Heart left ventricle (tissue), 16 donors: ENCODE measurements around the gene TMEM72. TPM values are rescaled to one million over a fixed set of nuclear protein-coding genes. Genes with fewer than 3 reads are reported as not detected.
A peak's percentile ranks its signal among the peaks of the same experiment; 100 is the strongest.

Source experiments
- ATAC-seq, 4 donors: fragments of 200-7000 bp; cut with Tn5 transposase; one replicate each; pipeline ENCODE4 v1.9.1; 2020 to 2022; ENCODE audit warnings: moderate library complexity in 4 of 4, mild to moderate bottlenecking in 3 of 4, moderate number of reproducible peaks in 1 of 4
- DNase-seq, 5 donors: peaks; one replicate each; pipeline ENCODE4 v3.0.0-alpha.2; 2020
- H3K27ac ChIP-seq, 12 donors: fragments of 200-600 bp; sonication (generic) in 4 of 12; one replicate each; pipeline versions ENCODE4 v1.5.0 to v1.8.0; 2016 to 2022; ENCODE audit warnings: mild to moderate bottlenecking in 2 of 12
- H3K27me3 ChIP-seq, 9 donors: fragments of 200-600 bp; sonication (generic) in 2 of 9; one replicate each; pipeline versions ENCODE4 v1.5.1 to v1.8.0; 2016 to 2022; ENCODE audit warnings: mild to moderate bottlenecking in 3 of 9
- H3K36me3 ChIP-seq, 9 donors: fragments of 200-600 bp; sonication (generic) in 2 of 9; one replicate each; pipeline versions ENCODE4 v1.5.0 to v1.8.0; 2018 to 2022; ENCODE audit warnings: mild to moderate bottlenecking in 2 of 9
- H3K4me1 ChIP-seq, 12 donors: fragments of 200-600 bp; sonication (generic) in 4 of 12; one replicate each; pipeline versions ENCODE4 v1.5.0 to v1.8.0; 2016 to 2022; ENCODE audit warnings: mild to moderate bottlenecking in 3 of 12
- H3K4me3 ChIP-seq, 12 donors: fragments of 200-600 bp; sonication (generic) in 4 of 12; one replicate each; pipeline versions ENCODE4 v1.5.0 to v1.8.0; 2017 to 2022; ENCODE audit warnings: mild to moderate bottlenecking in 9 of 12, moderate library complexity in 4 of 12
- H3K9me3 ChIP-seq, 12 donors: fragments of 200-600 bp; sonication (generic) in 4 of 12; one replicate each; pipeline versions ENCODE4 v1.5.0 to v1.8.0; 2016 to 2022; ENCODE audit warnings: mild to moderate bottlenecking in 1 of 12
- POLR2A ChIP-seq, 2 donors: fragments of 450-650 bp; IDR thresholded peaks; one replicate each; pipeline ENCODE4 v1.6.1; 2017; ENCODE audit warnings: antibody characterized with exemption in 2 of 2, mild to moderate bottlenecking in 2 of 2, moderate library complexity in 2 of 2
- WGBS, 4 donors: extraction: QIAGEN DNeasy Blood & Tissue Kit in 2 of 4; methylation state at CpG; one replicate each; pipeline versions ENCODE4 v1.1.5 to v1.1.7; 2013 to 2018; 5-methylcytosine and 5-hydroxymethylcytosine counted together
- intact Hi-C, 10 donors: fragments of 100-400 bp; cut with DNase I; formaldehyde crosslinking; loops; one replicate each; pipeline versions ENCODE4 v1.11.1 to v1.14.2; 2022
- polyA plus RNA-seq, 2 donors: library from polyadenylated mRNA; stranded (reverse); fragments of 200-250 nt; gene quantifications; one replicate each; pipeline ENCODE4 v1.2.3, GENCODE V29; 2013
- total RNA-seq, 9 donors: library from RNA; depleted of rRNA in 2 of 9; stranded (reverse); fragments of >200 nt in 2 of 9; fragmentation: NEBNext Ultra II Directional in 3 of 9; extraction: Animal tissue kit (Norgen Biotek cat#: 25700) in 3 of 9; gene quantifications; one replicate each; pipeline versions ENCODE4 v1.1.0 to v1.2.4, GENCODE V29; 2016 to 2023
- TF ChIP-seq, protein P1 (sequence below), 12 donors: fragments of 200-600 bp; sonication (generic) in 4 of 12; IDR thresholded peaks; one replicate each; pipeline versions ENCODE4 v1.5.0 to v1.8.0; 2018 to 2022; ENCODE audit warnings: antibody characterized with exemption in 12 of 12, mild to moderate bottlenecking in 5 of 12
- donor health status: ischemic (EF 13 %, LVEDD 7.1; RV severe dilation, severe dysfunction).
- donor health status: healthy with polysubstance abuse.
- donor health status: DM: no; HTN: yes; CAD: no.
- donor health status: DM: no; HTN: no; CAD: no.
- donor health status: ischemic (EF 25% LVEDD 6.9; RV normal size, moderate dysfunction).
- donor health status: ischemic (EF 25% LVEDD 5.7; RV mildly dilated, moderate dysfunction).
- donor health status: healthy.
- donor health status: DM: yes; HTN: yes; CAD: no.
- donor health status: ischemic (EF 35%, LVEDD 5.7; RV mildly dilated, moderate dysfunction).
- donor health status: nonischemic (EF 11% LVEDD 7.7; RV severe dilation, severe dysfunction).
- donor health status: DM: yes; HTN: yes; CAD: no.
- donor health status: PGD.
- donor health status: ischemic (EF 29% LVEDD 5.4; RV normal size, mild dysfunction).
- donor health status: nonischemic (EF 23%, LVEDD 6.1; RV moderate dilation, normal function).

The TMEM72 gene
- total and polyA plus RNA-seq, 11 donors = 0.15 to 0.27 TPM; not detected in 9

DNA sequence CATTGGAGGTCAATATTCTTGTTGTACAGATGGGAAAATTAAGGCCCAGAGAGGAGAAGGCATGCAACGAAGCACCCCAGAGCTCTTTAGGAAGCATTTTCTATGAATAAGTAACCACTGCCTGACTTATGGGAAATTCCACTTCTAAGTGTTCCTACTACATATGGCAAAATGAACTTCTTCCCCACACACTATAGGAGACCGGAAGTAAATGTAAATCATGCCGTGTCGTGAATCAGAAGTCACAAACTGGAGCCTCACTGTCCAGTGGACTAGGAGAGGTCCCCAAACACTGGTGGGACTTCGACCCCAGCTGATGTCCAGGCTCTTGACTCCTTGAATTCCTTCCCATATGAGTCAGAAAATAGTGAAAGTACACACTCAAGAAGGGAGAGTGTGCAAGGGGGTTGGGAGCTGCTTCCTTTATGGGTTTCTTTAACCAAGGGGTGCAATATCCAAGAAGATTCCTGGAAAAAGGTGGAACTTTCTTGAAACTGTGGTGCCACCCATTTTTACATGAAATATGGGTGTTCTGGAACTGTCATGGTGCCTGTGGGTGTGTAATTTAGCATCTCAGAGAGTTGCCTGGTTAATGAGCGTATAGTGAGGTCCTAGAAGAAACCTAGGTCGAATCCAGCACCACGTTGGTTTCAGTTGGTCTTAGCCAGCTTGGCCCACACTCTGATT lies 55.1 kb downstream of the TMEM72 start:
- Histone ChIP-seq H3K4me3 (no peak overlapping the region), H3K9me3 (no peaks in the 10 kb centered on the region), H3K27ac (peak overlapping the region in 11 of 12 donors; percentile 83 to 98 (median 95)), H3K4me1 (peaks cover 23 to 96% (median 84%) of the 10 kb centered on the region in 12 donors), H3K36me3 (peaks cover 0 to 22% (median 12%) of the 10 kb centered on the region in 9 donors), H3K27me3 (no peaks in the 10 kb centered on the region)
- DNase-seq = peak in 1 of 5 donors; percentile 13
- intact Hi-C loops = no loop called here
- no peak for TF ChIP-seq POLR2A (IDR thresholded peaks at IDR 0.05)
- TF ChIP-seq, protein P1, sequence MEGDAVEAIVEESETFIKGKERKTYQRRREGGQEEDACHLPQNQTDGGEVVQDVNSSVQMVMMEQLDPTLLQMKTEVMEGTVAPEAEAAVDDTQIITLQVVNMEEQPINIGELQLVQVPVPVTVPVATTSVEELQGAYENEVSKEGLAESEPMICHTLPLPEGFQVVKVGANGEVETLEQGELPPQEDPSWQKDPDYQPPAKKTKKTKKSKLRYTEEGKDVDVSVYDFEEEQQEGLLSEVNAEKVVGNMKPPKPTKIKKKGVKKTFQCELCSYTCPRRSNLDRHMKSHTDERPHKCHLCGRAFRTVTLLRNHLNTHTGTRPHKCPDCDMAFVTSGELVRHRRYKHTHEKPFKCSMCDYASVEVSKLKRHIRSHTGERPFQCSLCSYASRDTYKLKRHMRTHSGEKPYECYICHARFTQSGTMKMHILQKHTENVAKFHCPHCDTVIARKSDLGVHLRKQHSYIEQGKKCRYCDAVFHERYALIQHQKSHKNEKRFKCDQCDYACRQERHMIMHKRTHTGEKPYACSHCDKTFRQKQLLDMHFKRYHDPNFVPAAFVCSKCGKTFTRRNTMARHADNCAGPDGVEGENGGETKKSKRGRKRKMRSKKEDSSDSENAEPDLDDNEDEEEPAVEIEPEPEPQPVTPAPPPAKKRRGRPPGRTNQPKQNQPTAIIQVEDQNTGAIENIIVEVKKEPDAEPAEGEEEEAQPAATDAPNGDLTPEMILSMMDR (IDR thresholded peaks at IDR 0.05) = no peak
- WGBS, 4 donors = 68 to 72% (median 68%) methylated on average over 8 of the region's 8 CpGs
- no peak for ATAC-seq

DNA sequence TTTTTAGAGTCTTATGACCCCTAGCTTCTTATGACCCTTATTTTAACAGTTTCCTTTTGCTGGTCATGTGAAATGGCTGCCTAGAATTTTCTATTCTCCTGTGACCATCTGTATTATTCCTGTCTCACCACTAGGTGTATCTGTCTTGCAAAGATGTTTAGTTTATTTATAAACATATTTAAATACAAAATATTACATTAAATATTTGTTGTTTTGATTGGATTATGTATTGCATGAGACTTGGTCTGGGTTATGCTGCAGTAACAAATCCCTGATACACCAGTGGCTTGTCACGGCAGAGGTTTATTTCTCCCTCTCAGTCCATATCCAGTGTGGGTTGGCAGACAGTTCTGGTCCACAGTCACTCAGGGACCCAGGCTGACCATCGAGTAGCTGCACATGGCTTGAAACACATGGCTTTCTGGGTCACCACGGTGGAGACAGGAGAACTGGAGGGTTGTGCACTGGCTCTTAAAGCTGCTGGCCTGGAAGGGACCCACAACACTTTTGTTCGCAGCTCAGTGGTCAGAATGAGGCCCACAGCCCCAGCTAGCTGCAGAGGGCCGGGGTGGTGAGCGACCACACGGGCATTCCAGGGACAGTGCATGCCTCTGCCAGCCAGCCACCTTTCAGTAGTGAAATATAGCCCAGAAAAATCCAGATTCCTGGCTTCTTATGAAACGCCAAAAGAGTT lies 55.8 kb downstream of the TMEM72 start:
- intact Hi-C loops = no loop called here
- H3K4me3 ChIP-seq = no peak overlapping the region
- DNase-seq (peak in 1 of 5 donors; percentile 13), ATAC-seq (no peak)
- WGBS, 4 donors = 61 to 69% (median 64%) methylated on average over 8 of the region's 8 CpGs
- peaks cover 0 to 29% (median 19%) of the 10 kb centered on the region in 9 donors for H3K36me3 ChIP-seq
- no peak for TF ChIP-seq POLR2A (IDR thresholded peaks at IDR 0.05)
- TF ChIP-seq, protein P1 (IDR thresholded peaks at IDR 0.05) = peak in 7 of 12 donors; percentile 21 to 45 (median 27)
- H3K27me3 ChIP-seq = no peaks in the 10 kb centered on the region
- H3K4me1 ChIP-seq = peaks cover 23 to 93% (median 80%) of the 10 kb centered on the region in 12 donors
- H3K27ac ChIP-seq = peak overlapping the region; percentile 49 to 98 (median 94)
- H3K9me3 ChIP-seq = no peaks in the 10 kb centered on the region

DNA sequence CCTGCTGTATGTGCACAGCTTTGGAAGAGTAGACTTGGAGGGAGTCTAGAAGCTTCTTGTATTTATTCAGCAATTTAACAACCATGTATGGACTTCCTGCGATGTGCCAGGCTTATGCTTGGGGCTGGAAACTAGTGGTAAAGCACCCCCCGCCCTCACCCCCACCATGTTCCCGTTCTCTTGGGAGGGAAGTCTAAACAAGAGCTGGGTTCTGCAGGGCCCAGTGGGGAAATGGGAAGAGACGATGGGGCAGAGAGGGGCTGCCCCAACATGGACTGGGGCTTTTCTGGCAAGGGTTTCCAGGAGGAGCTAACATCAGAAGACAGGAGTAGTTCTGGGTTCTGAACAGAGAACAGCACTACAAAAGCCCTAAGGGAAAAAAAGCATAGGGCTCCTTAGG lies 56.5 kb downstream of the TMEM72 start:
- intact Hi-C loops = no loop called here
- H3K36me3 ChIP-seq = peaks cover 0 to 35% (median 25%) of the 10 kb centered on the region in 9 donors
- TF ChIP-seq, protein P1 (IDR thresholded peaks at IDR 0.05) = no peak
- TF ChIP-seq POLR2A (IDR thresholded peaks at IDR 0.05) = no peak
- peak in 1 of 5 donors; percentile 35 for DNase-seq
- H3K4me1 ChIP-seq = peaks cover 23 to 92% (median 74%) of the 10 kb centered on the region in 12 donors
- 67 to 74% (median 70%) methylated on average over 4 of the region's 4 CpGs for WGBS, 4 donors
- peak overlapping the region; percentile 49 to 98 (median 87) for H3K27ac ChIP-seq
- H3K9me3 ChIP-seq = no peaks in the 10 kb centered on the region
- no peak for ATAC-seq
- peak overlapping the region in 4 of 12 donors; percentile 4 to 31 (median 14) for H3K4me3 ChIP-seq
- no peaks in the 10 kb centered on the region for H3K27me3 ChIP-seq

DNA sequence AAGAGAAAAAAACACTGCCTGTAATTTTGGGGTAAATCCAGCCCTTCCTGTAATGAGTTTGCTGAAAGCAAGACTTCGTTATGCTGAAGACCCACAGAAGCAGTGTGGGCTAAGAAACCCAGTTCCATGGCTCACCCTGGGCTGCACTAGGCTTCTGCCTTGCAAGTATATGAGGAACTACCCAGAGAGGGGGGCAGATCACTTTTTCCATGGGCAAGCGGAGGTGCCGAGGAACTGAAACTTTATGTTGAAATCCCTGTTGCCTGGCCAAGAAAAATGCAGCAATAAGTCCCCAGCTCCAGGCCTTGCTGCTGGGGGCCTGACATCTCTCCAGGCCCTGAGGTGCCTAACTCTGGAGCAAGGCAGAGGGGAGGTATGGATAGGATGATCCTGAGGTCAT lies 57.0 kb downstream of the TMEM72 start:
- H3K4me3 ChIP-seq = peak overlapping the region in 4 of 12 donors; percentile 4 to 31 (median 14)
- TF ChIP-seq, protein P1 (IDR thresholded peaks at IDR 0.05) = no peak
- DNase-seq = peak in 2 of 5 donors; percentile 51 to 71

More for the DNA sequence above, 57.0 kb downstream of the TMEM72 start:
- intact Hi-C loops = no loop called here
- peak in 3 of 4 donors; percentile 14 to 40 (median 16) for ATAC-seq
- WGBS, 4 donors = 16 to 27% (median 22%) methylated on average over 3 of the region's 3 CpGs
- Histone ChIP-seq H3K9me3 (no peaks in the 10 kb centered on the region), H3K4me1 (peaks cover 23 to 92% (median 72%) of the 10 kb centered on the region in 12 donors), H3K36me3 (peaks cover 0 to 40% (median 29%) of the 10 kb centered on the region in 9 donors), H3K27me3 (no peaks in the 10 kb centered on the region), H3K27ac (peak overlapping the region; percentile 49 to 98 (median 87))
